Measurements from ENCODE around the gene PRTG. TPM values are rescaled to one million over a fixed set of nuclear protein-coding genes. Genes with fewer than 3 reads are reported as not detected.
A peak's percentile ranks its signal among the peaks of the same experiment; 100 is the strongest.

PRTG gene
- total RNA-seq, 1 donor from 2014 or later = 574 TPM

- DNase-seq (ENCODE audit: low spot score) = no peak
- TF ChIP-seq, protein P1, sequence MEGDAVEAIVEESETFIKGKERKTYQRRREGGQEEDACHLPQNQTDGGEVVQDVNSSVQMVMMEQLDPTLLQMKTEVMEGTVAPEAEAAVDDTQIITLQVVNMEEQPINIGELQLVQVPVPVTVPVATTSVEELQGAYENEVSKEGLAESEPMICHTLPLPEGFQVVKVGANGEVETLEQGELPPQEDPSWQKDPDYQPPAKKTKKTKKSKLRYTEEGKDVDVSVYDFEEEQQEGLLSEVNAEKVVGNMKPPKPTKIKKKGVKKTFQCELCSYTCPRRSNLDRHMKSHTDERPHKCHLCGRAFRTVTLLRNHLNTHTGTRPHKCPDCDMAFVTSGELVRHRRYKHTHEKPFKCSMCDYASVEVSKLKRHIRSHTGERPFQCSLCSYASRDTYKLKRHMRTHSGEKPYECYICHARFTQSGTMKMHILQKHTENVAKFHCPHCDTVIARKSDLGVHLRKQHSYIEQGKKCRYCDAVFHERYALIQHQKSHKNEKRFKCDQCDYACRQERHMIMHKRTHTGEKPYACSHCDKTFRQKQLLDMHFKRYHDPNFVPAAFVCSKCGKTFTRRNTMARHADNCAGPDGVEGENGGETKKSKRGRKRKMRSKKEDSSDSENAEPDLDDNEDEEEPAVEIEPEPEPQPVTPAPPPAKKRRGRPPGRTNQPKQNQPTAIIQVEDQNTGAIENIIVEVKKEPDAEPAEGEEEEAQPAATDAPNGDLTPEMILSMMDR (IDR thresholded peaks at IDR 0.05) = no peak
- no peak for TF ChIP-seq EZH2 (IDR thresholded peaks at IDR 0.05)
- no peak for TF ChIP-seq EZH2phosphoT487 (IDR thresholded peaks at IDR 0.05)
- Histone ChIP-seq H3K9me3 (ENCODE audit: low read depth) (no peaks in the 10 kb centered on the region), H3K4me3 (peak overlapping the region; percentile 93), H2AFZ (replicated peaks) (peak overlapping the region; percentile 37), H3K4me2 (peak overlapping the region; percentile 86), H3K79me2 (ENCODE audit: low read depth) (peaks cover 45% of the 10 kb centered on the region), H3K4me1 (peaks cover 27% of the 10 kb centered on the region), H3K9ac (no peak overlapping the region), H3K36me3 (peaks cover 3% of the 10 kb centered on the region), H3K27ac (peak overlapping the region; percentile 96), H3K27me3 (peaks cover 19% of the 10 kb centered on the region), H4K20me1 (ENCODE audit: low read depth) (peaks cover 32% of the 10 kb centered on the region), H3F3A (ENCODE audit: low read depth) (peaks cover 47% of the 10 kb centered on the region)
- Mint-ChIP-seq H3K27me3 (ENCODE audit: insufficient read depth, low read depth) (peaks cover 1% of the 10 kb centered on the region), H3K4me1 (peaks cover 36% of the 10 kb centered on the region), H3K4me3 (peak overlapping the region; percentile 86), H3K36me3 (peaks cover 3% of the 10 kb centered on the region), H3K9me3 (no peaks in the 10 kb centered on the region), H3K27ac (peak overlapping the region; percentile 99)
Measured at GRCh38 chr15:55743729-55744655, 1.0 kb upstream of the PRTG start.

GRCh38 chr15:55742498-55742926, 440 bp downstream of the PRTG start:
- Histone ChIP-seq H3K27me3 (peaks cover 19% of the 10 kb centered on the region), H3K9ac (peak overlapping the region; percentile 95), H3K36me3 (peaks cover 3% of the 10 kb centered on the region), H3K9me3 (ENCODE audit: low read depth) (no peaks in the 10 kb centered on the region), H3F3A (ENCODE audit: low read depth) (peaks cover 60% of the 10 kb centered on the region), H3K79me2 (ENCODE audit: low read depth) (peaks cover 56% of the 10 kb centered on the region), H3K4me1 (peaks cover 40% of the 10 kb centered on the region), H3K27ac (peak overlapping the region; percentile 96), H3K4me3 (peak overlapping the region; percentile 93), H3K4me2 (peak overlapping the region; percentile 86), H4K20me1 (ENCODE audit: low read depth) (peaks cover 46% of the 10 kb centered on the region), H2AFZ (replicated peaks) (no peak overlapping the region)
- H3K4me1 Mint-ChIP-seq = peaks cover 43% of the 10 kb centered on the region
- H3K27ac Mint-ChIP-seq = no peak overlapping the region
- H3K9me3 Mint-ChIP-seq = no peaks in the 10 kb centered on the region
- H3K36me3 Mint-ChIP-seq = peaks cover 6% of the 10 kb centered on the region
- DNase-seq (ENCODE audit: low spot score) = peak; percentile 66
- TF ChIP-seq EZH2 (IDR thresholded peaks at IDR 0.05) = no peak
- TF ChIP-seq EZH2phosphoT487 (IDR thresholded peaks at IDR 0.05) = no peak
- TF ChIP-seq, protein P1 (IDR thresholded peaks at IDR 0.05) = no peak
- peaks cover 2% of the 10 kb centered on the region for H3K27me3 Mint-ChIP-seq (ENCODE audit: insufficient read depth, low read depth)
- H3K4me3 Mint-ChIP-seq = peak overlapping the region; percentile 90

DNA sequence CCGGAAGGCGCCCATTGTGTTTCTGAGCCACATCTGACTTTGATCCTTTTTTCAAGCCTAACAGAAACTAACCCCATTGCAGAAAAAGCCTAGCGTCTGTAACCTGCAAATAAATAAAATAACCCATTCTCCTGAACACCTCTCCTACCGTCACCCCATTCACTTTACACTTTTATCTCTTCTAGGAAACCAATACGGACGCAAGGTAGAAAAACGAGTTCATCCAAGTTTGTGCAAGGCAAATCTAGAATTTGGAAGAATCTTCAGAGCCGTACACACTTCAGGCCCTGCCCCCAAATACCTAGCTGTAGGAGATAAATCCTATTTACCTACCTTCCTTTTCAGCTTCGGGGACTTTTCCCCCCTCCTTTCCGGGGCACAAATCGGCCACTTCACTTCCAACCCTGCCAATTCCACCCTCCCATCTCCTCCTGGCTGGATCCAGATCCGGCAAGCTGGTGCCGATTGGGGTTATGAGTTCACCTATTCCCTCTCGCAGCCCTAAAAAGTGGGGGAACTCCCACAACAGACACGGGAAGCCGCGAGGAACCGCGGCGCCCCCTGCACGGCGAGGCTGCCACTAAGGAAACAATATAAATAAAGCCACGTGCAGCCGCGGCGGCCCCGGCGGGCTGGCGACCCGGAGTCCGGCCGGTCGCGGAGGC, 987 bp downstream of the PRTG start:
- H3K36me3 Mint-ChIP-seq = peaks cover 6% of the 10 kb centered on the region
- DNase-seq (ENCODE audit: low spot score) = peak; percentile 56
- Histone ChIP-seq H3F3A (ENCODE audit: low read depth) (peaks cover 66% of the 10 kb centered on the region), H4K20me1 (ENCODE audit: low read depth) (peaks cover 51% of the 10 kb centered on the region), H3K27me3 (peaks cover 19% of the 10 kb centered on the region), H3K9me3 (ENCODE audit: low read depth) (no peaks in the 10 kb centered on the region), H3K79me2 (ENCODE audit: low read depth) (peaks cover 59% of the 10 kb centered on the region), H3K4me1 (peaks cover 45% of the 10 kb centered on the region), H3K4me3 (peak overlapping the region; percentile 93), H3K36me3 (peaks cover 3% of the 10 kb centered on the region), H2AFZ (replicated peaks) (no peak overlapping the region), H3K4me2 (peak overlapping the region; percentile 86), H3K9ac (peak overlapping the region; percentile 95), H3K27ac (peak overlapping the region; percentile 96)
- peaks cover 47% of the 10 kb centered on the region for H3K4me1 Mint-ChIP-seq
- no peak overlapping the region for H3K4me3 Mint-ChIP-seq
- H3K27me3 Mint-ChIP-seq (ENCODE audit: insufficient read depth, low read depth) = peaks cover 2% of the 10 kb centered on the region
- no peak overlapping the region for H3K27ac Mint-ChIP-seq
- no peaks in the 10 kb centered on the region for H3K9me3 Mint-ChIP-seq
- TF ChIP-seq, protein P1 (IDR thresholded peaks at IDR 0.05) = no peak
- no peak for TF ChIP-seq EZH2 (IDR thresholded peaks at IDR 0.05)
- no peak for TF ChIP-seq EZH2phosphoT487 (IDR thresholded peaks at IDR 0.05)
